HCT116 (cell line): ENCODE data around the gene TNS3. TPM values are rescaled to one million over a fixed set of nuclear protein-coding genes. Genes with fewer than 3 reads are reported as not detected.

ENCODE experiments used
- ATAC-seq: fragments of 200-7000 bp; cut with Tn5 transposase; 2 replicates; pipeline ENCODE4 v1.9.1; 2020; ENCODE audit warnings: mild to moderate bottlenecking, moderate library complexity
- BruUV-seq: library from RNA; stranded (reverse); fragments of 400-500 nt; replicated peaks from 2 replicates; lab custom pipeline; 2021; lab: Mats Ljungman, UMichigan
- CTCF ChIA-PET: fragments of 300-600 bp; sonication (Branson Sonifier 250); formaldehyde crosslinking; loops from one replicate; lab custom pipeline; 2021; ENCODE audit warnings: antibody characterized with exemption; lab: Charles Lee
- POLR2A ChIA-PET: fragments of 300-600, 350-600 bp; sonication (Branson Sonifier 250); formaldehyde crosslinking; loops from one replicate; lab custom pipeline; 2021; ENCODE audit warnings: antibody characterized with exemption; lab: Charles Lee
- RAD21 ChIA-PET, 2 experiments: fragments of 300-600 bp; sonication (Branson Sonifier 250); formaldehyde crosslinking; loops; one replicate each; lab custom pipeline; 2023; ENCODE audit warnings: low total read pairs in 2 of 2; ENCODE audit not compliant: uncharacterized antibody in 2 of 2, unreplicated experiment in 2 of 2, low non-redundant PET in 1 of 2; lab: Charles Lee
- DNase-seq: peaks from one replicate; pipeline ENCODE4 v3.0.0-alpha.2; 2010; ENCODE audit warnings: low read depth, low spot score
- H2AFZ ChIP-seq: fragments of 200-600 bp; shearing (Covaris generic), sonication (generic); 2 replicates; pipeline ENCODE4 v1.6.1; 2017; ENCODE audit warnings: low read depth, mixed run types, mixed read lengths, antibody characterized with exemption, low read length; ENCODE audit not compliant: poor library complexity, severe bottlenecking
- H3K27ac ChIP-seq: 2 replicates; pipeline ENCODE4 v1.5.1; 2012; ENCODE audit warnings: low read depth, low read length
- H3K27me3 ChIP-seq: fragments of 200-600 bp; sonication (generic); 2 replicates; pipeline ENCODE4 v1.6.1; 2016; ENCODE audit warnings: mixed run types, low read length, mixed read lengths; ENCODE audit not compliant: insufficient read depth
- H3K36me3 ChIP-seq, 2 experiments: fragments of 200-500 bp in 1 of 2; fragments of 200-600 bp in 1 of 2; sonication (Bioruptor generic) in 1 of 2; sonication (generic) in 1 of 2; 2 replicates each; pipeline versions ENCODE4 v1.5.1 to v1.6.1; 2014 to 2016; ENCODE audit warnings: low read length in 2 of 2, inconsistent platforms in 1 of 2, mixed read lengths in 1 of 2, mixed run types in 1 of 2; ENCODE audit not compliant: insufficient read depth in 2 of 2, control insufficient read depth in 1 of 2
- H3K4me1 ChIP-seq, 2 experiments: fragments of 200-600 bp in 1 of 2; sonication (generic) in 1 of 2; 2 replicates each; pipeline versions ENCODE4 v1.5.1 to v1.6.1; 2012 to 2017; ENCODE audit warnings: low read length in 2 of 2, inconsistent platforms in 1 of 2, mild to moderate bottlenecking in 1 of 2, mixed read lengths in 1 of 2, mixed run types in 1 of 2, moderate library complexity in 1 of 2; ENCODE audit not compliant: insufficient read depth in 2 of 2, control insufficient read depth in 1 of 2
- H3K4me2 ChIP-seq: fragments of 200-600 bp; sonication (generic); 2 replicates; pipeline ENCODE4 v1.6.1; 2017; ENCODE audit warnings: mixed run types, low read length, mixed read lengths
- H3K4me3 ChIP-seq, 2 experiments: fragments of 200-600 bp in 1 of 2; sonication (generic) in 1 of 2; replicated peaks in 1 of 2; 2 replicates each; pipeline ENCODE4 v1.5.1; 2011 to 2016; ENCODE audit warnings: low read length in 2 of 2, control low read depth in 1 of 2, low read depth in 1 of 2, mild to moderate bottlenecking in 1 of 2, mixed read lengths in 1 of 2, mixed run types in 1 of 2
- H3K79me2 ChIP-seq: fragments of 200-600 bp; sonication (generic); 2 replicates; pipeline ENCODE4 v1.6.1; 2017; ENCODE audit warnings: mild to moderate bottlenecking, mixed run types, low read length, moderate library complexity, mixed read lengths; ENCODE audit not compliant: insufficient read depth
- H3K9ac ChIP-seq: fragments of 200-600 bp; sonication (generic); 2 replicates; pipeline ENCODE4 v1.6.1; 2016; ENCODE audit warnings: low read length, mixed read lengths
- H3K9me2 ChIP-seq: fragments of 200-600 bp; sonication (generic), shearing (Covaris generic); 2 replicates; pipeline ENCODE4 v1.6.1; 2017; ENCODE audit warnings: mixed run types, mild to moderate bottlenecking, moderate library complexity; ENCODE audit not compliant: insufficient read depth
- H3K9me3 ChIP-seq, 2 experiments: fragments of 200-500 bp in 1 of 2; fragments of 200-600 bp in 1 of 2; sonication (Bioruptor generic) in 1 of 2; sonication (generic) in 1 of 2; 2 replicates each; pipeline ENCODE4 v1.6.1; 2014 to 2017; ENCODE audit warnings: low read length in 2 of 2, mixed read lengths in 2 of 2, inconsistent platforms in 1 of 2, low read depth in 1 of 2, mild to moderate bottlenecking in 1 of 2, mixed run types in 1 of 2, moderate library complexity in 1 of 2; ENCODE audit not compliant: control insufficient read depth in 1 of 2, insufficient read depth in 1 of 2
- H4K20me1 ChIP-seq: fragments of 200-600 bp; sonication (generic), shearing (Covaris generic); 2 replicates; pipeline ENCODE4 v1.6.1; 2017; ENCODE audit warnings: mixed run types, mild to moderate bottlenecking, moderate library complexity; ENCODE audit not compliant: insufficient read depth
- CEBPB ChIP-seq: IDR thresholded peaks from 2 replicates; pipeline ENCODE4 v1.6.1; 2012; ENCODE audit warnings: low read depth
- EZH2 ChIP-seq: fragments of 200-600 bp; sonication (generic); IDR thresholded peaks from 2 replicates; pipeline ENCODE4 v1.6.1; 2017; ENCODE audit warnings: antibody characterized with exemption, mixed run types
- EZH2phosphoT487 ChIP-seq: fragments of 200-600 bp; IDR thresholded peaks from 2 replicates; pipeline ENCODE4 v1.6.1; 2018; ENCODE audit warnings: antibody characterized with exemption, borderline replicate concordance
- FOSL1 ChIP-seq: IDR thresholded peaks from 2 replicates; pipeline ENCODE4 v1.6.1; 2012; ENCODE audit warnings: low read depth
- JUND ChIP-seq: IDR thresholded peaks from 2 replicates; pipeline ENCODE4 v1.6.1; 2012
- POLR2A ChIP-seq: IDR thresholded peaks from 2 replicates; pipeline ENCODE4 v1.7.0; 2011; ENCODE audit warnings: borderline replicate concordance; ENCODE audit not compliant: insufficient read depth, insufficient read length; ENCODE audit errors: extremely low read depth
- RAD21 ChIP-seq: IDR thresholded peaks from 2 replicates; pipeline ENCODE4 v1.6.1; 2012; ENCODE audit warnings: low read depth, mild to moderate bottlenecking
- REST ChIP-seq: IDR thresholded peaks from 2 replicates; pipeline ENCODE4 v1.6.1; 2012; ENCODE audit warnings: low read depth
- SIN3A ChIP-seq: IDR thresholded peaks from 2 replicates; pipeline ENCODE4 v1.6.1; 2012; ENCODE audit warnings: low read depth
- SRF ChIP-seq: IDR thresholded peaks from 2 replicates; pipeline ENCODE4 v1.6.1; 2012; ENCODE audit warnings: low read depth
- TCF7L2 ChIP-seq: IDR thresholded peaks from 2 replicates; pipeline ENCODE4 v1.7.0; 2011; ENCODE audit warnings: borderline replicate concordance, inconsistent platforms; ENCODE audit not compliant: insufficient read depth, insufficient read length; ENCODE audit errors: extremely low read depth
- YY1 ChIP-seq: IDR thresholded peaks from 2 replicates; pipeline ENCODE4 v1.6.1; 2011; ENCODE audit warnings: low read length, low read depth, moderate library complexity, mild to moderate bottlenecking; ENCODE audit not compliant: insufficient replicate concordance; ENCODE audit errors: extremely low read depth
- ZFX ChIP-seq: fragments of 450-650 bp; IDR thresholded peaks from 2 replicates; pipeline ENCODE4 v1.6.1; 2017
- intact Hi-C: fragments of 100-400 bp; cut with micrococcal nuclease; formaldehyde crosslinking; loops from 2 replicates; pipeline ENCODE4 v1.10.0; 2022
- total RNA-seq: library from RNA; stranded (reverse); gene quantifications from one replicate; pipeline ENCODE4 v1.2.1, GENCODE V29; 2021; ENCODE audit not compliant: unreplicated experiment
- TF ChIP-seq, protein P1 (sequence below): IDR thresholded peaks from 2 replicates; pipeline ENCODE4 v1.6.1; 2011; ENCODE audit warnings: mild to moderate bottlenecking, low read length, moderate library complexity; ENCODE audit not compliant: insufficient replicate concordance; ENCODE audit errors: extremely low read depth
- TF ChIP-seq, protein P2 (sequence below): IDR thresholded peaks from 2 replicates; pipeline ENCODE4 v1.6.1; 2012

TNS3 gene
- total RNA-seq, 1 experiment from 2014 or later: 9.1 TPM

DNA sequence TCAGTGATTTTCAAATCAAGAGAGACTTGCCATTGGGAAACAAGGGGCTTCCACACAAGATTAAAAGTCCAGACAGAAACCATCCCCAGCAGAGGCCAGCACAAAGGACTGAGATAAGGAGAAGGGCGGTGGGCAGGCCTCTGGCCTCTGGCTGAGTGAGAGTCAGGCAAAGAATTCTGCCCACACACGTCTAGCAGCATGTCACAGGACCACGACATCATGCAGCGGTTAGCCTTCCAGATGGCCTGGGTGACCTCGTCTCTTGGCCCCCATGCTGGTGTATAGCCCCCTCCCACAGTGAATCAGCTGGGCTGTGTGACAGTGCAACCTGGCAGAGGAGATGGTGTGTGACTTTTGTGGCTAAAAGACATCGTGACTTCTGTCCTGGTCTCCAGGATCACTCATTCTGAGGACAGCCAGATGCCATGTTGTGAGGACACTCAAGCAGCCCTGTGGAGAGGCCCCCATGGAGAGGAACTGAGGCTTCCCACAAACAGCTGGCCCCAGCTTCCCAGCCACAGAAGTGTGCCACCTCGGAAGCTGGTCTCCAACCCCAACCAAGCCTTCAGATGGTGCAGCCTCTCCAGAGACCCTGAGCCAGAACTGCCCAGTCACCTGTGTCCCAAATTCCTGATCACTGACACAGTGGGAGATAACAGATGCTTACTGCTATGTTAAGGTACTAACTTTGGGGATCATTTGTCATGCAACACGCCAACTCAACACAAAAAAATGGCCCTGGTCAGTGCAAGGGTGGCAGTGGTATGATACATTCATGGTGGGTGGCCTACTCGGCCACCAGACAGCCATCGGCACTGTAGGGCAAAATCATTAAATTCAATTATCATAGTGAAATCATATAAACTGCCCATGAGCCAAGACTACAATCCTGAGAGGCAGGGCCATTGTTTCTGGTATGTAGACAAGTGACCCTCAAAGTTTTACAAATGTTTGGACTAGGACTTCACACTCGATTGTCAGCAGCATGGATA, 73.2 kb downstream of the TNS3 start:
- H3K27ac ChIP-seq: no peak overlapping the region
- RAD21 ChIA-PET: no interaction called here
- H3K27me3 ChIP-seq: no peaks in the 10 kb centered on the region
- DNase-seq (no peak), ATAC-seq (no peak)
- no peaks in the 10 kb centered on the region for H3K9me2 ChIP-seq
- no TSS peak for BruUV-seq
- no peaks in the 10 kb centered on the region for H3K9me3 ChIP-seq
- no peak overlapping the region for H3K4me3 ChIP-seq
- intact Hi-C loops: no loop called here
- peaks cover 0 to 4% of the 10 kb centered on the region in 2 experiments; a peak in 1 of 4 replicates for H3K4me1 ChIP-seq
- no peaks in the 10 kb centered on the region; the same call in 1 of the 2 replicates for H4K20me1 ChIP-seq
- POLR2A ChIA-PET: no interaction called here
- H3K36me3 ChIP-seq: no peaks in the 10 kb centered on the region
- H3K79me2 ChIP-seq: no peaks in the 10 kb centered on the region
- no peak overlapping the region for H3K9ac ChIP-seq
- H2AFZ ChIP-seq: no peak overlapping the region
- no peak overlapping the region for H3K4me2 ChIP-seq
- CTCF ChIA-PET: no interaction called here
- TF ChIP-seq RAD21 (no peak), FOSL1 (no peak), EZH2 (no peak), EZH2phosphoT487 (no peak), TCF7L2 (no peak), CEBPB (no peak), REST (no peak), JUND (no peak), YY1 (no peak), SIN3A (no peak), SRF (no peak), POLR2A (no peak), ZFX (no peak)
- TF ChIP-seq, protein P1, sequence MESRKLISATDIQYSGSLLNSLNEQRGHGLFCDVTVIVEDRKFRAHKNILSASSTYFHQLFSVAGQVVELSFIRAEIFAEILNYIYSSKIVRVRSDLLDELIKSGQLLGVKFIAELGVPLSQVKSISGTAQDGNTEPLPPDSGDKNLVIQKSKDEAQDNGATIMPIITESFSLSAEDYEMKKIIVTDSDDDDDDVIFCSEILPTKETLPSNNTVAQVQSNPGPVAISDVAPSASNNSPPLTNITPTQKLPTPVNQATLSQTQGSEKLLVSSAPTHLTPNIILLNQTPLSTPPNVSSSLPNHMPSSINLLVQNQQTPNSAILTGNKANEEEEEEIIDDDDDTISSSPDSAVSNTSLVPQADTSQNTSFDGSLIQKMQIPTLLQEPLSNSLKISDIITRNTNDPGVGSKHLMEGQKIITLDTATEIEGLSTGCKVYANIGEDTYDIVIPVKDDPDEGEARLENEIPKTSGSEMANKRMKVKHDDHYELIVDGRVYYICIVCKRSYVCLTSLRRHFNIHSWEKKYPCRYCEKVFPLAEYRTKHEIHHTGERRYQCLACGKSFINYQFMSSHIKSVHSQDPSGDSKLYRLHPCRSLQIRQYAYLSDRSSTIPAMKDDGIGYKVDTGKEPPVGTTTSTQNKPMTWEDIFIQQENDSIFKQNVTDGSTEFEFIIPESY: no peak
- TF ChIP-seq, protein P2, sequence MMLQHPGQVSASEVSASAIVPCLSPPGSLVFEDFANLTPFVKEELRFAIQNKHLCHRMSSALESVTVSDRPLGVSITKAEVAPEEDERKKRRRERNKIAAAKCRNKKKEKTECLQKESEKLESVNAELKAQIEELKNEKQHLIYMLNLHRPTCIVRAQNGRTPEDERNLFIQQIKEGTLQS: no peak
